ENCODE results near the gene DYRK4.

The DYRK4 gene

DNA sequence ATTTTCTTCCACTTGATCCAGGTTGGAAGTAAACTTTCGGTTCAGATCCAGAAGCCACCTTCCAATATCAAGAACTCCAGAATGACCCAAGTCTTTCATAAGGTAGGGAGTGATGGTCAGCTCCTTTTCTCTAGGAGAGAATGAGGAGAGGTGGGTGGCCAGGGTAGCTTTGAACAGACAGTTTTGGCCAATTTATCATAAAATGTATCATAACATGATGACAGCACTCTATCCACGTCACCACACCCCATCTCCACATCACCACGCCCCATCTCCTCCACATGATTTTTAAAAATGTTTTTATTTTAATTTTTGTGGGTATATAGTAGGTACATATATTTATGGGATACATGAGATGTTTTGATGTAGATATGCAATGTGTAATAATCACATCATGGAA lies 26.9 kb downstream of the DYRK4 start:
- H3K4me3 ChIP-seq (ENCODE audit: low read length) = no peak overlapping the region
- H3K4me1 ChIP-seq (ENCODE audit: control insufficient read depth, low read length) = no peaks in the 10 kb centered on the region
- no peak overlapping the region for H3K27ac ChIP-seq (ENCODE audit: low read depth, low read length)
- no peak overlapping the region for H3K4me2 ChIP-seq (ENCODE audit: low read length)
- H3F3A ChIP-seq (ENCODE audit: control insufficient read depth, insufficient read depth) = no peaks in the 10 kb centered on the region
- H3K27me3 ChIP-seq (ENCODE audit: control insufficient read depth, low read length) = peaks cover 3% of the 10 kb centered on the region; the same call in 1 of the 2 replicates
- H3K36me3 ChIP-seq (ENCODE audit: control insufficient read depth, low read length) = no peaks in the 10 kb centered on the region
- no peaks in the 10 kb centered on the region for H3K9me2 ChIP-seq (replicated peaks; ENCODE audit: control insufficient read depth, low read length)
- no peak for TF ChIP-seq EZH2phosphoT487 (IDR thresholded peaks at IDR 0.05; ENCODE audit: borderline replicate concordance, low read length)
- TF ChIP-seq, protein P1, sequence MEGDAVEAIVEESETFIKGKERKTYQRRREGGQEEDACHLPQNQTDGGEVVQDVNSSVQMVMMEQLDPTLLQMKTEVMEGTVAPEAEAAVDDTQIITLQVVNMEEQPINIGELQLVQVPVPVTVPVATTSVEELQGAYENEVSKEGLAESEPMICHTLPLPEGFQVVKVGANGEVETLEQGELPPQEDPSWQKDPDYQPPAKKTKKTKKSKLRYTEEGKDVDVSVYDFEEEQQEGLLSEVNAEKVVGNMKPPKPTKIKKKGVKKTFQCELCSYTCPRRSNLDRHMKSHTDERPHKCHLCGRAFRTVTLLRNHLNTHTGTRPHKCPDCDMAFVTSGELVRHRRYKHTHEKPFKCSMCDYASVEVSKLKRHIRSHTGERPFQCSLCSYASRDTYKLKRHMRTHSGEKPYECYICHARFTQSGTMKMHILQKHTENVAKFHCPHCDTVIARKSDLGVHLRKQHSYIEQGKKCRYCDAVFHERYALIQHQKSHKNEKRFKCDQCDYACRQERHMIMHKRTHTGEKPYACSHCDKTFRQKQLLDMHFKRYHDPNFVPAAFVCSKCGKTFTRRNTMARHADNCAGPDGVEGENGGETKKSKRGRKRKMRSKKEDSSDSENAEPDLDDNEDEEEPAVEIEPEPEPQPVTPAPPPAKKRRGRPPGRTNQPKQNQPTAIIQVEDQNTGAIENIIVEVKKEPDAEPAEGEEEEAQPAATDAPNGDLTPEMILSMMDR (IDR thresholded peaks at IDR 0.05; ENCODE audit: low read depth, low read length, poor library complexity, severe bottlenecking) = no peak
- no peaks in the 10 kb centered on the region for H3K79me2 ChIP-seq (ENCODE audit: control insufficient read depth, low read length)
- no peaks in the 10 kb centered on the region for H4K20me1 ChIP-seq (ENCODE audit: control insufficient read depth, insufficient read depth, low read depth, low read length)
- no peaks in the 10 kb centered on the region for H3K9me3 ChIP-seq (ENCODE audit: control insufficient read depth, insufficient read depth, low read length)

DNA sequence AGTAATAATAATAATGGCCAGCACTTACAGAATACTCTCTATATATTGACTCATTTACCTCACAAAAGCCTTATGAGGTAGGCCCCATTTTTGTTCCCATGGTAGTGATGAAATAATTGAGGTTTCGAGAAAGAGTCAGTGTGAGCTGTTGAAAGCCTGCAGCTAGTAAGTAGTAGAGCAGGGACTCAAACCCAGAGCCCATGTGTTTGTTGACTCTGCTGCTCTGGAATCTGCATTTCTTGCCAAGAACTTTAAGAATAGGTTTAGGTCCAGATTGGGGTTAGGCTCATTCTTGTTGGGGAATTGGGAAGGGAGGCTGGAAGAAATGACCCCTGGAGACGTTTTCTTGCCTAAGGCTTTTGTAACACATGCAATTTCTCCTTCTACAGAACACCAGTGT lies 27.9 kb downstream of the DYRK4 start:
- Histone ChIP-seq H3K4me2 (ENCODE audit: low read length) (no peak overlapping the region), H3K27ac (ENCODE audit: low read depth, low read length) (no peak overlapping the region), H3K79me2 (ENCODE audit: control insufficient read depth, low read length) (no peaks in the 10 kb centered on the region), H3K4me1 (ENCODE audit: control insufficient read depth, low read length) (no peaks in the 10 kb centered on the region), H3K9me3 (ENCODE audit: control insufficient read depth, insufficient read depth, low read length) (no peaks in the 10 kb centered on the region), H3K36me3 (ENCODE audit: control insufficient read depth, low read length) (no peaks in the 10 kb centered on the region), H3K4me3 (ENCODE audit: low read length) (no peak overlapping the region), H3K9me2 (replicated peaks; ENCODE audit: control insufficient read depth, low read length) (no peaks in the 10 kb centered on the region), H3K27me3 (ENCODE audit: control insufficient read depth, low read length) (no peaks in the 10 kb centered on the region), H3F3A (ENCODE audit: control insufficient read depth, insufficient read depth) (no peaks in the 10 kb centered on the region), H4K20me1 (ENCODE audit: control insufficient read depth, insufficient read depth, low read depth, low read length) (no peaks in the 10 kb centered on the region)
- TF ChIP-seq, protein P1 (IDR thresholded peaks at IDR 0.05; ENCODE audit: low read depth, low read length, poor library complexity, severe bottlenecking) = no peak
- no peak for TF ChIP-seq EZH2phosphoT487 (IDR thresholded peaks at IDR 0.05; ENCODE audit: borderline replicate concordance, low read length)

DNA sequence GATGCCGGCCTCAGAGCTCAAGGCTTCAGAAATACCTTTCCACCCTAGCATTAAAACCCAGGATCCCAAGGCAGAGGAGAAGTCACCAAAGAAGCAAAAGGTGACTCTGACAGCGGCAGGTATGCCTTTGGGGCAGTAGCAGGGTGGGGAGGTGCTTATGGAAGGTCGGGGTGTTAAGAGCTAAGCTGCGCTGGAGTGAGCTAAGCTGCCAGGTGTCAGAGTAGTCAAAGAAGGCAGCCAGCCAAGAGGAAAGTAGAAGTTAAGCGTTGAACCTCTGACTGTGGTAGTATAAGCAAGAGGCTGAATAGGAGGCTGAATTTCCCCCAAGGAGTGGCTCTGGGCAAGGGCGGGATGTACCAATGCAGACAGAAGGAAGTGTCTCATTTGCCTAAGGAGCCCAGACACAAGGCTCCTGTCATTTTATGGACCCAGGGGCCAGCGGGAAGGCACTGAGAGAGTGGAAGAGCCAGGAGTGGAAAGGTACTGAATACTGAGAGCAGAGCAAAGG lies 29.2 kb downstream of the DYRK4 start:
- H3K4me3 ChIP-seq (ENCODE audit: low read length) = no peak overlapping the region
- no peaks in the 10 kb centered on the region for H3K79me2 ChIP-seq (ENCODE audit: control insufficient read depth, low read length)
- TF ChIP-seq, protein P1 (IDR thresholded peaks at IDR 0.05; ENCODE audit: low read depth, low read length, poor library complexity, severe bottlenecking) = no peak
- no peak for TF ChIP-seq EZH2phosphoT487 (IDR thresholded peaks at IDR 0.05; ENCODE audit: borderline replicate concordance, low read length)
- H3F3A ChIP-seq (ENCODE audit: control insufficient read depth, insufficient read depth) = no peaks in the 10 kb centered on the region
- no peak overlapping the region for H3K27ac ChIP-seq (ENCODE audit: low read depth, low read length)
- no peaks in the 10 kb centered on the region for H4K20me1 ChIP-seq (ENCODE audit: control insufficient read depth, insufficient read depth, low read depth, low read length)
- no peaks in the 10 kb centered on the region for H3K9me2 ChIP-seq (replicated peaks; ENCODE audit: control insufficient read depth, low read length)
- no peaks in the 10 kb centered on the region for H3K4me1 ChIP-seq (ENCODE audit: control insufficient read depth, low read length)
- H3K4me2 ChIP-seq (ENCODE audit: low read length) = no peak overlapping the region
- H3K27me3 ChIP-seq (ENCODE audit: control insufficient read depth, low read length) = no peaks in the 10 kb centered on the region
- no peaks in the 10 kb centered on the region for H3K36me3 ChIP-seq (ENCODE audit: control insufficient read depth, low read length)
- no peaks in the 10 kb centered on the region for H3K9me3 ChIP-seq (ENCODE audit: control insufficient read depth, insufficient read depth, low read length)

Data from DOHH2 (cell line).